Keratinocyte (primary cell): ENCODE data around the gene RGS10. TPM values are rescaled to one million over a fixed set of nuclear protein-coding genes. Genes with fewer than 3 reads are reported as not detected.

ENCODE experiments used
- DNase-seq: peaks from one replicate; pipeline ENCODE4 v3.0.0-alpha.2; 2011; ENCODE audit warnings: low read depth, missing footprints, low spot score
- FAIRE-seq: peaks from 2 replicates; lab custom pipeline; 2011; peaks lifted over from hg19 to GRCh38; lab: Jason Lieb, UNC
- H2AFZ ChIP-seq: 2 replicates; pipeline ENCODE4 v1.6.0; 2012; ENCODE audit warnings: low read length, control low read depth, inconsistent platforms; ENCODE audit not compliant: control insufficient read depth
- H3K27ac ChIP-seq: 2 replicates; pipeline ENCODE4 v1.5.1; 2011; ENCODE audit warnings: low read length; ENCODE audit not compliant: control insufficient read depth, insufficient read depth
- H3K27me3 ChIP-seq: 3 replicates; pipeline ENCODE4 v1.6.0; 2011; ENCODE audit warnings: low read length; ENCODE audit not compliant: control insufficient read depth, insufficient read depth; ENCODE audit errors: extremely low read depth
- H3K36me3 ChIP-seq, 2 experiments: 2 replicates in 1 of 2; 3 replicates in 1 of 2; pipeline ENCODE4 v1.5.1; 2011; ENCODE audit warnings: low read length in 2 of 2, mild to moderate bottlenecking in 1 of 2; ENCODE audit not compliant: control insufficient read depth in 2 of 2, insufficient read depth in 2 of 2; ENCODE audit errors: extremely low read depth in 1 of 2
- H3K4me1 ChIP-seq: 3 replicates; pipeline ENCODE4 v1.5.1; 2011; ENCODE audit warnings: low read length; ENCODE audit not compliant: control insufficient read depth, insufficient read depth; ENCODE audit errors: extremely low read depth
- H3K4me2 ChIP-seq: 3 replicates; pipeline ENCODE4 v1.6.0; 2011; ENCODE audit warnings: low read depth, low read length; ENCODE audit not compliant: control insufficient read depth, insufficient read depth; ENCODE audit errors: extremely low read depth
- H3K4me3 ChIP-seq, 3 experiments: fragments of 200-600 bp in 1 of 3; sonication (generic) in 1 of 3; 2 replicates in 2 of 3; 3 replicates in 1 of 3; pipeline ENCODE4 v1.5.1; 2011 to 2016; ENCODE audit warnings: low read length in 3 of 3, mild to moderate bottlenecking in 3 of 3, control low read depth in 2 of 3, inconsistent platforms in 1 of 3, low read depth in 1 of 3, mixed read lengths in 1 of 3, mixed run types in 1 of 3, moderate library complexity in 1 of 3; ENCODE audit not compliant: control insufficient read depth in 2 of 3, insufficient read depth in 2 of 3; ENCODE audit errors: extremely low read depth in 1 of 3
- H3K79me2 ChIP-seq: 2 replicates; pipeline ENCODE4 v1.6.0; 2012; ENCODE audit warnings: low read length; ENCODE audit not compliant: control insufficient read depth, insufficient read depth
- H3K9ac ChIP-seq: 3 replicates; pipeline ENCODE4 v1.6.0; 2011; ENCODE audit warnings: low read length; ENCODE audit not compliant: control insufficient read depth, insufficient read depth; ENCODE audit errors: extremely low read depth
- H3K9me1 ChIP-seq: 3 replicates; pipeline ENCODE4 v1.6.0; 2011; ENCODE audit warnings: low read length; ENCODE audit not compliant: control insufficient read depth, insufficient read depth; ENCODE audit errors: extremely low read depth
- H3K9me3 ChIP-seq: 2 replicates; pipeline ENCODE4 v1.5.1; 2012; ENCODE audit warnings: low read depth, low read length; ENCODE audit not compliant: control insufficient read depth
- H4K20me1 ChIP-seq: 3 replicates; pipeline ENCODE4 v1.6.0; 2011; ENCODE audit warnings: low read length; ENCODE audit not compliant: control insufficient read depth, insufficient read depth; ENCODE audit errors: extremely low read depth
- CTCF ChIP-seq, 3 experiments: IDR thresholded peaks in 1 of 3; conservative IDR thresholded peaks in 1 of 3; optimal IDR thresholded peaks in 1 of 3; 2 replicates in 2 of 3; 3 replicates in 1 of 3; pipeline versions ENCODE3 to v1.5.1; 2011; ENCODE audit warnings: low read length in 3 of 3, mild to moderate bottlenecking in 3 of 3, moderate library complexity in 2 of 3, control low read depth in 1 of 3, inconsistent platforms in 1 of 3; ENCODE audit not compliant: insufficient read depth in 2 of 3; ENCODE audit errors: extremely low read depth in 1 of 3
- EZH2 ChIP-seq: IDR thresholded peaks from one replicate; pipeline ENCODE4 v1.6.1; 2012; ENCODE audit warnings: inconsistent platforms, mild to moderate bottlenecking, low read length, moderate library complexity
- dilution Hi-C: fragments of 300-500 bp; cut with MboI; formaldehyde crosslinking; loops from one replicate; pipeline ENCODE4 v1.7.0; 2020; ENCODE audit warnings: low sequenced_read_pairs; ENCODE audit not compliant: extremely low pct_ligation_motif_present
- polyA plus RNA-seq, 5 experiments: library from polyadenylated mRNA; depleted of rRNA in 3 of 5; stranded (reverse) in 3 of 5; stranded (forward) in 1 of 5; unstranded in 1 of 5; fragments of >200 nt; gene quantifications; 1 replicate in 1 of 5; 2 replicates in 3 of 5; 3 replicates in 1 of 5; pipeline versions ENCODE4 v1.2.1 to v1.2.3, GENCODE V29; 2011 to 2012; ENCODE audit warnings: missing spikeins in 2 of 5, low read depth in 1 of 5, low replicate concordance in 1 of 5

The RGS10 gene
- polyA plus RNA-seq, 1 donor (not counting 4 experiments of a cell fraction or from before 2014, with no cell fraction given), result 87.8 TPM

GRCh38 chr10:119521443-119522204 is 20.9 kb downstream of the RGS10 start:
- FAIRE-seq (peak; percentile 94), DNase-seq (peak; percentile 30)
- peak overlapping the region; percentile 24 for H3K4me2 ChIP-seq
- TF ChIP-seq EZH2 (no peak), CTCF (optimal IDR thresholded peaks at IDR 0.05 in 1 of 3, IDR thresholded peaks at IDR 0.05 in 1 of 3, conservative IDR thresholded peaks at IDR 0.05 in 1 of 3; ENCODE audit: extremely low read depth in 1 of 3, insufficient read depth in 2 of 3, low read length in 3 of 3) (no peak)
- no peaks in the 10 kb centered on the region for H3K9me1 ChIP-seq
- peak overlapping the region; percentile 23 for H3K27ac ChIP-seq
- peaks cover 2% of the 10 kb centered on the region for H3K79me2 ChIP-seq
- peaks cover 38% of the 10 kb centered on the region for H3K4me1 ChIP-seq
- no peak overlapping the region for H2AFZ ChIP-seq
- H3K36me3 ChIP-seq, result peaks cover 3 to 18% of the 10 kb centered on the region in 2 experiments
- H4K20me1 ChIP-seq, result no peaks in the 10 kb centered on the region
- no peak overlapping the region for H3K4me3 ChIP-seq
- no peaks in the 10 kb centered on the region for H3K27me3 ChIP-seq
- no peak overlapping the region for H3K9ac ChIP-seq
- no peaks in the 10 kb centered on the region for H3K9me3 ChIP-seq
- dilution Hi-C loops, result no loop called here

- FAIRE-seq (no peak), DNase-seq (no peak)
- no peaks in the 10 kb centered on the region for H3K27me3 ChIP-seq
- no peak overlapping the region for H3K4me2 ChIP-seq
- no peak overlapping the region for H3K27ac ChIP-seq
- no peak overlapping the region for H2AFZ ChIP-seq
- H3K4me1 ChIP-seq, result peaks cover 42% of the 10 kb centered on the region
- H3K36me3 ChIP-seq, result peaks cover 8 to 20% of the 10 kb centered on the region in 2 experiments
- no peaks in the 10 kb centered on the region for H3K79me2 ChIP-seq
- no peaks in the 10 kb centered on the region for H3K9me1 ChIP-seq
- H3K9ac ChIP-seq, result no peak overlapping the region
- H3K9me3 ChIP-seq, result no peaks in the 10 kb centered on the region
- no peak overlapping the region for H3K4me3 ChIP-seq
- dilution Hi-C loops, result no loop called here
- TF ChIP-seq EZH2 (no peak), CTCF (optimal IDR thresholded peaks at IDR 0.05 in 1 of 3, IDR thresholded peaks at IDR 0.05 in 1 of 3, conservative IDR thresholded peaks at IDR 0.05 in 1 of 3; ENCODE audit: extremely low read depth in 1 of 3, insufficient read depth in 2 of 3, low read length in 3 of 3) (no peak)
- H4K20me1 ChIP-seq, result no peaks in the 10 kb centered on the region
These were observed 22.2 kb downstream of the RGS10 start for GRCh38 chr10:119520283-119520682.
